Right kidney (tissue), 1 donor: ENCODE results near the gene ICAM4.
A peak's percentile ranks its signal among the peaks of the same experiment; 100 is the strongest.
"Not testable (repeated sequence)": the region's sequence is repeated elsewhere in the genome, so short reads cannot be mapped to it uniquely, and the experiment has no call there.

Source experiments
- DNase-seq: peaks from one replicate; pipeline ENCODE4 v3.0.0-alpha.2; 2016

Gene ICAM4

GRCh38 chr19:10269333-10270179, 17.2 kb upstream of the ICAM4 start:
- DNase-seq = peak; percentile 79

- peak; percentile 42 for DNase-seq
These were observed 16.6 kb upstream of the ICAM4 start for GRCh38 chr19:10270180-10270615.

GRCh38 chr19:10270616-10271394, 15.9 kb upstream of the ICAM4 start, which contains the start of gene ICAM1:
TSS of gene ICAM1 (plus strand) at chr19:10271120. CDS start at chr19:10271160, 40 bp downstream.
- DNase-seq = peak; percentile 57

GRCh38 chr19:10271543-10272086, 15.1 kb upstream of the ICAM4 start:
- peak; percentile 22 for DNase-seq

GRCh38 chr19:10274589-10274988, 12.2 kb upstream of the ICAM4 start:
- no peak for DNase-seq

- no peak for DNase-seq
These were observed 8.8 kb upstream of the ICAM4 start for GRCh38 chr19:10277795-10278589.

GRCh38 chr19:10278935-10279334, 7.8 kb upstream of the ICAM4 start:
- DNase-seq = no peak

GRCh38 chr19:10279737-10280442, 6.9 kb upstream of the ICAM4 start:
- DNase-seq = no peak

- DNase-seq = not testable (repeated sequence)
These were observed 4.7 kb upstream of the ICAM4 start for GRCh38 chr19:10282043-10282442.

- DNase-seq = no peak
These were observed 3.3 kb upstream of the ICAM4 start for GRCh38 chr19:10283301-10284064.

- no peak for DNase-seq
These were observed 2.4 kb upstream of the ICAM4 start for GRCh38 chr19:10284065-10284959.

GRCh38 chr19:10284960-10285278, 1.8 kb upstream of the ICAM4 start:
- no peak for DNase-seq

- DNase-seq = no peak
These were observed 1.4 kb upstream of the ICAM4 start for GRCh38 chr19:10285393-10285792.

- peak; percentile 22 for DNase-seq
These were observed 2.0 kb downstream of the ICAM4 start for GRCh38 chr19:10288662-10289166.

GRCh38 chr19:10289167-10289835, 2.5 kb downstream of the ICAM4 start:
- peak; percentile 59 for DNase-seq

GRCh38 chr19:10289836-10290356, 3.1 kb downstream of the ICAM4 start, which contains the start of gene ICAM5:
TSS of gene ICAM5 (plus strand) at chr19:10289952. CDS start at chr19:10290044, 92 bp downstream.
- peak; percentile 20 for DNase-seq

GRCh38 chr19:10290357-10290875, 3.7 kb downstream of the ICAM4 start:
- DNase-seq = peak; percentile 41

GRCh38 chr19:10290876-10291553, 4.3 kb downstream of the ICAM4 start:
- peak; percentile 58 for DNase-seq
